DOHH2 (cell line): Measurements from ENCODE around the gene FDXR.

Experiments
- EZH2phosphoT487 ChIP-seq: fragments of 200-600 bp; sonication (generic); IDR thresholded peaks from 2 replicates; pipeline ENCODE4 v1.6.1; 2017; ENCODE audit warnings: borderline replicate concordance, mild to moderate bottlenecking, antibody characterized with exemption, low read length, moderate library complexity, mixed read lengths
- TF ChIP-seq, protein P1 (sequence below): fragments of 200-600 bp; sonication (generic); IDR thresholded peaks from one replicate; pipeline ENCODE4 v1.5.1; 2014; ENCODE audit warnings: antibody characterized with exemption, mild to moderate bottlenecking, low read depth, low read length; ENCODE audit not compliant: poor library complexity, severe bottlenecking

DNA sequence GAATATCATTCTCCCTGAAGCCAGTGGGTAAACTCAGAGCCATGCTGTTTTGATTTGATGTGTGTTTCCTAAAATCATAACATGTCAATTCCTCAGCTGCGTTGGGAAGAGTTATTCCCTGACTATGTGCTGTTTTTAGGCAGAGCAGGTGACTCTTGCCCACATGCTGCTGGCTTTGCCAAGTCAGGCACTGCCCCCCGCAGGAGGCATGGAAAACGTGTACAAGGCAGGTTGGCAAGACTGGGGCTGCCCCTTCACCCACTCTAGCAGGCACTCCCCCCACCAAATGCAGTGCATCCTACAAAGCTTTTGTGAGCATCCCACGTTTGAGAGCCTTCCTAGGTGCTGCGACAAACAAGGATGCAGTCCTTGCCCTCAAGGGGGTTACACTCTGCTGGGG lies 58.3 kb downstream of the FDXR start:
- TF ChIP-seq, protein P1, sequence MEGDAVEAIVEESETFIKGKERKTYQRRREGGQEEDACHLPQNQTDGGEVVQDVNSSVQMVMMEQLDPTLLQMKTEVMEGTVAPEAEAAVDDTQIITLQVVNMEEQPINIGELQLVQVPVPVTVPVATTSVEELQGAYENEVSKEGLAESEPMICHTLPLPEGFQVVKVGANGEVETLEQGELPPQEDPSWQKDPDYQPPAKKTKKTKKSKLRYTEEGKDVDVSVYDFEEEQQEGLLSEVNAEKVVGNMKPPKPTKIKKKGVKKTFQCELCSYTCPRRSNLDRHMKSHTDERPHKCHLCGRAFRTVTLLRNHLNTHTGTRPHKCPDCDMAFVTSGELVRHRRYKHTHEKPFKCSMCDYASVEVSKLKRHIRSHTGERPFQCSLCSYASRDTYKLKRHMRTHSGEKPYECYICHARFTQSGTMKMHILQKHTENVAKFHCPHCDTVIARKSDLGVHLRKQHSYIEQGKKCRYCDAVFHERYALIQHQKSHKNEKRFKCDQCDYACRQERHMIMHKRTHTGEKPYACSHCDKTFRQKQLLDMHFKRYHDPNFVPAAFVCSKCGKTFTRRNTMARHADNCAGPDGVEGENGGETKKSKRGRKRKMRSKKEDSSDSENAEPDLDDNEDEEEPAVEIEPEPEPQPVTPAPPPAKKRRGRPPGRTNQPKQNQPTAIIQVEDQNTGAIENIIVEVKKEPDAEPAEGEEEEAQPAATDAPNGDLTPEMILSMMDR, result no peak
- TF ChIP-seq EZH2phosphoT487, result no peak
